M059J (cell line): ENCODE data around the gene SFI1. TPM values are rescaled to one million over a fixed set of nuclear protein-coding genes. Genes with fewer than 3 reads are reported as not detected.
A peak's percentile ranks its signal among the peaks of the same experiment; 100 is the strongest.

Experiments
- DNase-seq: peaks from one replicate; pipeline ENCODE4 v3.0.0-alpha.2; 2012; ENCODE audit warnings: low read depth
- total RNA-seq: library from RNA; depleted of rRNA; stranded (reverse); fragments of >200 nt; shearing (Covaris generic); gene quantifications from 2 replicates; pipeline ENCODE4 v1.2.3, GENCODE V29; 2014

The SFI1 gene
- total RNA-seq, 1 experiment from 2014 or later, result 5.0 TPM

- DNase-seq, result no peak
Measured at GRCh38 chr22:31615940-31616314, 119.6 kb downstream of the SFI1 start.

GRCh38 chr22:31616315-31616980, 120.1 kb downstream of the SFI1 start:
- DNase-seq, result no peak

GRCh38 chr22:31618057-31618456, 121.7 kb downstream of the SFI1 start:
- no peak for DNase-seq

- no peak for DNase-seq
Measured at GRCh38 chr22:31618471-31619176, 122.3 kb downstream of the SFI1 start.

- no peak for DNase-seq
Measured at GRCh38 chr22:31619611-31620300, 123.4 kb downstream of the SFI1 start.

GRCh38 chr22:31620756-31621480, 124.6 kb downstream of the SFI1 start:
- DNase-seq, result no peak

GRCh38 chr22:31621507-31622124, 125.3 kb downstream of the SFI1 start:
- DNase-seq, result no peak

GRCh38 chr22:31622980-31623379, 126.6 kb downstream of the SFI1 start:
- no peak for DNase-seq

GRCh38 chr22:31623592-31624304, 127.4 kb downstream of the SFI1 start:
- DNase-seq, result no peak

- DNase-seq, result no peak
Measured at GRCh38 chr22:31625257-31625640, 128.9 kb downstream of the SFI1 start.

- DNase-seq, result no peak
Measured at GRCh38 chr22:31625661-31626426, 129.5 kb downstream of the SFI1 start.

GRCh38 chr22:31626427-31627150, 130.3 kb downstream of the SFI1 start:
- DNase-seq, result no peak

GRCh38 chr22:31627223-31627731, 130.9 kb downstream of the SFI1 start:
- DNase-seq, result no peak

GRCh38 chr22:31628362-31628761, 132.0 kb downstream of the SFI1 start:
- DNase-seq, result no peak

- no peak for DNase-seq
Measured at GRCh38 chr22:31628969-31629708, 132.8 kb downstream of the SFI1 start.

- no peak for DNase-seq
Measured at GRCh38 chr22:31629741-31630184, 133.4 kb downstream of the SFI1 start.

GRCh38 chr22:31630331-31631329, 134.3 kb downstream of the SFI1 start:
- peak; percentile 74 for DNase-seq
